Kidney epithelial cell (primary cell): ENCODE data around the gene KRTAP4-3. TPM values are rescaled to one million over a fixed set of nuclear protein-coding genes. Genes with fewer than 3 reads are reported as not detected.
"Not testable (repeated sequence)": the region's sequence is repeated elsewhere in the genome, so short reads cannot be mapped to it uniquely, and the experiment has no call there.

Experiments
- DNase-seq: peaks from one replicate; pipeline ENCODE4 v3.0.0-alpha.2; 2010; ENCODE audit warnings: low read depth
- H3K27me3 ChIP-seq: 2 replicates; pipeline ENCODE4 v1.6.0; 2011; ENCODE audit warnings: low read length; ENCODE audit not compliant: control insufficient read depth, insufficient read depth
- H3K36me3 ChIP-seq: 2 replicates; pipeline ENCODE4 v1.5.1; 2011; ENCODE audit warnings: low read length; ENCODE audit not compliant: control insufficient read depth, insufficient read depth
- H3K4me3 ChIP-seq: 2 replicates; pipeline ENCODE4 v1.5.1; 2011; ENCODE audit warnings: low read depth, mild to moderate bottlenecking, control low read depth, low read length
- CTCF ChIP-seq: IDR thresholded peaks from 2 replicates; pipeline ENCODE4 v1.5.1; 2011; ENCODE audit warnings: mild to moderate bottlenecking, moderate library complexity, low read length, control low read depth, inconsistent platforms; ENCODE audit not compliant: insufficient read depth, poor library complexity, severe bottlenecking
- total RNA-seq: library from RNA; depleted of rRNA; stranded (reverse); fragments of >200 nt; gene quantifications from 2 replicates; pipeline ENCODE4 v1.2.3, GENCODE V29; 2015

The KRTAP4-3 gene
- total RNA-seq, 1 donor from 2014 or later: not detected

GRCh38 chr17:41160648-41161047 is 7.4 kb downstream of the KRTAP4-3 start, which contains the start of gene KRTAP4-4:
Gene KRTAP4-4 (minus strand): TSS chr17:41160748. CDS start chr17:41160691, 57 bp downstream.
- DNase-seq: no peak
- Histone ChIP-seq H3K27me3 (no peaks in the 10 kb centered on the region), H3K36me3 (no peaks in the 10 kb centered on the region), H3K4me3 (no peak within 1 kb of the TSS)
- no peak for TF ChIP-seq CTCF

GRCh38 chr17:41160190-41160589 is 7.8 kb downstream of the KRTAP4-3 start:
- DNase-seq, H3K36me3 ChIP-seq: not testable (repeated sequence)

GRCh38 chr17:41153856-41154255 is 14.2 kb downstream of the KRTAP4-3 start:
- no peak overlapping the region for H3K4me3 ChIP-seq
- H3K27me3 ChIP-seq: no peaks in the 10 kb centered on the region
- TF ChIP-seq CTCF: no peak
- DNase-seq: no peak
- no peaks in the 10 kb centered on the region for H3K36me3 ChIP-seq

More at GRCh38 chr17:41160190-41160589, 7.8 kb downstream of the KRTAP4-3 start:
- not testable (repeated sequence) for H3K4me3 ChIP-seq, H3K27me3 ChIP-seq

- H3K36me3 ChIP-seq: no peaks in the 10 kb centered on the region
- TF ChIP-seq CTCF: no peak
- DNase-seq: no peak
- H3K4me3 ChIP-seq: no peak overlapping the region
- no peaks in the 10 kb centered on the region for H3K27me3 ChIP-seq
Observed at GRCh38 chr17:41151525-41151924, 16.5 kb downstream of the KRTAP4-3 start.

GRCh38 chr17:41150026-41150425 is 18.0 kb downstream of the KRTAP4-3 start:
- no peak for TF ChIP-seq CTCF
- Histone ChIP-seq H3K27me3 (no peaks in the 10 kb centered on the region), H3K36me3 (no peaks in the 10 kb centered on the region), H3K4me3 (no peak overlapping the region)
- no peak for DNase-seq

GRCh38 chr17:41149652-41149985 is 18.4 kb downstream of the KRTAP4-3 start, which contains the start of gene KRTAP4-5:
Gene KRTAP4-5 (minus strand): TSS chr17:41149825. CDS start chr17:41149767, 58 bp downstream.
- Histone ChIP-seq H3K36me3 (no peaks in the 10 kb centered on the region), H3K27me3 (no peaks in the 10 kb centered on the region), H3K4me3 (no peak within 1 kb of the TSS)
- no peak for DNase-seq
- TF ChIP-seq CTCF: no peak

- H3K4me3 ChIP-seq, H3K27me3 ChIP-seq, DNase-seq: not testable (repeated sequence)
Observed at GRCh38 chr17:41148971-41149651, 18.9 kb downstream of the KRTAP4-3 start.

More at GRCh38 chr17:41148971-41149651, 18.9 kb downstream of the KRTAP4-3 start:
- H3K36me3 ChIP-seq: not testable (repeated sequence)
